GM15510 (cell line): Measurements from ENCODE around the gene HIPK4.

Experiments used
- POLR2A ChIP-seq: IDR thresholded peaks from 3 replicates; pipeline ENCODE4 v1.6.1; 2011; ENCODE audit warnings: borderline replicate concordance; ENCODE audit not compliant: insufficient read length; ENCODE audit errors: extremely low read depth

The HIPK4 gene

DNA sequence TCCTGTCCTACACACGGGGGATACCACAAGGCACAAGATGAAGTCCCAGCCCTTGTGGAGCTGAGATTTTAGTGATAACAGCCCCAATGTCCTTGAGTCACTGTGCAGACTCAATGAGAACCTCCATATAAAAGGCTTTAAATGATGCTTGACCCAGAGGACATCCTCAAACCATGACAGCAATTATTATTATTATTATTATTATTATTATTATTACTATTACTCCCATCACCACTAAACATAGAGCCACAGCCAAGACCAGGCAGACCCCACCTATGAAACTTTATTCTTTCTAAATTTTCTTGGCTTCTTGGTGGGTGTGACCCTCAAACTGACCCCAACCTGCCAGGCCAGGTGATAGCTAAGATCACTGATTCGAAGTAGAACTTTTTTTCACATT, 52.9 kb downstream of the HIPK4 start:
- TF ChIP-seq POLR2A, result no peak

DNA sequence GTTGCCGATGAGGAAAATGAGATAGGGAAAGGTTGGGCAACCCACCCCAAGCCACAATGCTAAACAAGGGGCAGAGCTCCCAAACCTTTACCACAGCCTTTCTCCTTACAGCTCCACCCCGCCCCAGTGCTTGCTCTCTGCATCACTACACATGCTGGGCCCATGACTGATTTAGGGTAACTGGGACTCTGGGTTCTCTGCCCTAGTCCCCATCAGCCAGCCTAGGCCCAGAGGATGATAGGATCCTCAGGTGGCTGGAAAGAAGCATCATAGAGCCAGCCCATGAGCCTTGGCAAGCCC, 53.4 kb downstream of the HIPK4 start:
- no peak for TF ChIP-seq POLR2A

DNA sequence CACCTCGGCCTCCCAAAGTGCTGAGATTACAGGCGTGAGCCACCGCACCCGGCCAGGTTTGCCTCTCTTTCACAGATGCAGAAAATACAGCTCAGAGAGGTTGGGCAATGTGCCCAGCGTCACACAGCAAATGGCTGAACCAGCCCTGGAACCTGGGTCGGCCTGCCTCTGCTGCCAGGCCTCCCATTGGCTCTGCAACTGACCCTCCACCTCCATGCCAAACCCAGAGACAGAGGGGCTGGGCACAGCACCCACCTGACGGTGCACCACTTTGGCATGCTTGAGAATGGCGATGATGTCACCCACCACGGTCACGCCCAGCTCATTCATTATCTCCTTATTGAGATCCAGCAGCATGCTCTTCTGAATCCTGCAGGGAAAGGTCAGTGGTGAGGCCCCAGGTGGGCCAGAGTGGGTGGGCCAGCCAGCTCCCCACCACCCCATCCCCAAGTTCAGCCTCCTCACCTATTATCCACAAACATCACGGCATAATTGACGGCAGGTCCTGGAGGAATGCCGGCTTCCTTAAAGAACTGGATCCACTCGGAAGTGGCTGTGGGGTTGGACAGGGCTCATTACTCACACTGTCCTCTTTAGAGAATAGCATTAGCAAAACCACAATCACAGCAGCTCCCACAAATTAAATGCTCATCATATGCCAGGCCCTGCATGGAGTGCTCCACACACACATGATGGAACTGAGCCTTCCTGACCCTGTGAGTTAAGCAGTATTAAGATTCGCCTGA, 54.0 kb downstream of the HIPK4 start:
- TF ChIP-seq POLR2A, result no peak

DNA sequence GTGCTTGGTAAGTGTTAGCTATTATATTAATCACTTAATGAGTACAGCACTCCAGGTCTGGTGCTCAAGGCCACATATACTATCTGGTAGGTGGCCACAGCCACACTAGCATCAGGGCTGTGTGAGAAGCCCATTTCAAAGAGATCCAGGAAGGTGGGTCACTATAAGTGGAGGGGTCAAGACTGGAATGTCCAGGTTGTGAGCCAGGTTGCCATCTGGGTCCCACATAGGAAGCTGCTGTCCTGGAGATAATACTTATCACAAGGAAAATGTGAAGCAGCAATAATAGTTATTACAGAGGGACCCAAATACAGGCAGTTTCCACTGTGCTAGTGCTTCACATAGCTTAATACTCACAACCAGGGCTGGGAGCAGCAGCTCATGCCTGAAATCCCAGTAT, 54.9 kb downstream of the HIPK4 start:
- no peak for TF ChIP-seq POLR2A

DNA sequence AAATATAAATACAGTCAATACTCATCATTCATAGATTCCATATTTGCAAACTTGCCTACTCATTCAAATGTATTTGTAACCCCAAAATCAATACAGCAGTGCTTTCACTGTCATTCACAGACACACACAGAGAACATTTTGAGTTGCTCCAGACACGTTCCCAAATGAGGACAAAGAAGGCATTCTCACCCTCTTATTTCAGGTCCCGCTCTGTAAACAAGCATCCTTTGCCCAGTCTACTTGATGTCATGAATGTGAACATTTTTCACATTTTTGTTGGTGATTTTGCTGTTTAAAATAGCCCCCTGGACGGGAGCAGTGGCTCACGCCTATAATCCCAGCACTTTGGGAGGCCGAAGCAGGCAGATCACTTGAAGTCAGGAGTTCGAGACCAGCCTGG, 57.3 kb downstream of the HIPK4 start:
- TF ChIP-seq POLR2A, result no peak

DNA sequence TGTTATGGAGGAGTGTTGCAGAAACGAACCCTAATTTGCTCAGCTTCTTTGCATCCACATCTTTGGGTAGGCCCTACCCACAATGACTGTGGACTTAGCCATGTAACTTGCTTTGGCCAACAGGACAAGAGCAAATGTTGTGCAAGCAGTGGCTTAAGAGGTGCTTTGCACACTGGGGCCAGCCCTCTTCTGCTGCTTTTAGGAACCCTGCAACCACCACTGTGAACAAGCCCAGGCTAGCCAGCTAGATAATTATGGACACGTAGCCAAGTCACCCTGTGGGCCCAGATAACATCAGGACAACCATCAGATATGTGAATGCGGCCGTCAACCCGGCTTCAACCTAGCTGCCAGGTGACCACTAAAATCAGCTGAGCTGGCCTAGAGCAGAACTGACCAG, 58.9 kb downstream of the HIPK4 start:
- TF ChIP-seq POLR2A, result no peak
